HEK293T (cell line): ENCODE measurements around the gene PRKCA.

Experiments used
- BHLHE40 ChIP-seq: fragments of 450-650 bp; IDR thresholded peaks from 2 replicates; pipeline ENCODE4 v1.6.1; 2016; ENCODE audit warnings: mild to moderate bottlenecking, moderate library complexity, borderline replicate concordance
- ELF4 ChIP-seq: fragments of 450-650 bp; IDR thresholded peaks from 2 replicates; pipeline ENCODE4 v1.6.1; 2017; ENCODE audit warnings: antibody characterized with exemption
- FOXA1 ChIP-seq: fragments of 450-650 bp; IDR thresholded peaks from 2 replicates; pipeline ENCODE4 v1.6.1; 2016; ENCODE audit warnings: mild to moderate bottlenecking
- FOXM1 ChIP-seq: fragments of 450-650 bp; IDR thresholded peaks from 2 replicates; pipeline ENCODE4 v1.6.1; 2017; ENCODE audit warnings: mild to moderate bottlenecking, borderline replicate concordance
- HDGF ChIP-seq: fragments of 450-650 bp; IDR thresholded peaks from 2 replicates; pipeline ENCODE4 v1.6.1; 2017; ENCODE audit warnings: antibody characterized with exemption, borderline replicate concordance
- NFRKB ChIP-seq: fragments of 450-650 bp; IDR thresholded peaks from 2 replicates; pipeline ENCODE4 v1.6.1; 2016; ENCODE audit warnings: mild to moderate bottlenecking, moderate library complexity
- SP1 ChIP-seq: fragments of 450-650 bp; IDR thresholded peaks from 2 replicates; pipeline ENCODE4 v1.6.1; 2017
- SUZ12 ChIP-seq: fragments of 450-650 bp; IDR thresholded peaks from 2 replicates; pipeline ENCODE4 v1.6.1; 2016; ENCODE audit warnings: mild to moderate bottlenecking
- TARDBP ChIP-seq: fragments of 450-650 bp; IDR thresholded peaks from 2 replicates; pipeline ENCODE4 v1.6.1; 2016
- TF ChIP-seq, protein P1 (sequence below): fragments of 450-650 bp; IDR thresholded peaks from 2 replicates; pipeline ENCODE4 v1.6.1; 2016

DNA sequence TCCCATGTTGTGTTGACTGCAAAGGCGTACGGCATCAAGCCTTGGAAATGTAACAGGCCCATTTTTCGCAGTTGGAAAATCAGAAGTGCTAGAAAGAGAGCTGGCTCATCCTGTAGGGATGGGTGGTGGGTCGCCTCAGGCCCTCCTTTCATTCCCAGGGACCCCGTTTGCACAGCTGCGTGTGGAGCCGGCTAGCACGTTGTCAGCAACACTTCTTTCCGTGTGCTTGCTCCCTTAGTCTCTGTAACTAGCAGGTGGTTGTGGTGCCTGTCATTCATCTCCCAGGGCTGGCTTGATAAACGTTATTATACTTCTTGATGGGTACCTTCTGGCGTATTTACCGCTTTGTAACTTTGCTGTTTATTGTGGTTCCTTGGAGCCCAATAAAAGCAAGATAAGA lies 293.5 kb downstream of the PRKCA start:
- TF ChIP-seq ELF4 (no peak), FOXM1 (no peak), TARDBP (no peak), HDGF (no peak), SP1 (no peak), BHLHE40 (no peak), FOXA1 (no peak), SUZ12 (no peak), NFRKB (no peak)
- TF ChIP-seq, protein P1, sequence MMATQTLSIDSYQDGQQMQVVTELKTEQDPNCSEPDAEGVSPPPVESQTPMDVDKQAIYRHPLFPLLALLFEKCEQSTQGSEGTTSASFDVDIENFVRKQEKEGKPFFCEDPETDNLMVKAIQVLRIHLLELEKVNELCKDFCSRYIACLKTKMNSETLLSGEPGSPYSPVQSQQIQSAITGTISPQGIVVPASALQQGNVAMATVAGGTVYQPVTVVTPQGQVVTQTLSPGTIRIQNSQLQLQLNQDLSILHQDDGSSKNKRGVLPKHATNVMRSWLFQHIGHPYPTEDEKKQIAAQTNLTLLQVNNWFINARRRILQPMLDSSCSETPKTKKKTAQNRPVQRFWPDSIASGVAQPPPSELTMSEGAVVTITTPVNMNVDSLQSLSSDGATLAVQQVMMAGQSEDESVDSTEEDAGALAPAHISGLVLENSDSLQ = no peak
